GM10847 (cell line): ENCODE measurements around the gene LTK.

ENCODE experiments used
- POLR2A ChIP-seq: IDR thresholded peaks from 2 replicates; pipeline ENCODE4 v1.6.1; 2011; ENCODE audit not compliant: insufficient read length; ENCODE audit errors: extremely low read depth

Gene LTK

GRCh38 chr15:41510728-41511127 lies 2.9 kb downstream of the LTK start:
- no peak for TF ChIP-seq POLR2A

- TF ChIP-seq POLR2A, result no peak
Measured at GRCh38 chr15:41507820-41508290, 5.8 kb downstream of the LTK start.

- no peak for TF ChIP-seq POLR2A
Measured at GRCh38 chr15:41506796-41507341, 6.8 kb downstream of the LTK start.

DNA sequence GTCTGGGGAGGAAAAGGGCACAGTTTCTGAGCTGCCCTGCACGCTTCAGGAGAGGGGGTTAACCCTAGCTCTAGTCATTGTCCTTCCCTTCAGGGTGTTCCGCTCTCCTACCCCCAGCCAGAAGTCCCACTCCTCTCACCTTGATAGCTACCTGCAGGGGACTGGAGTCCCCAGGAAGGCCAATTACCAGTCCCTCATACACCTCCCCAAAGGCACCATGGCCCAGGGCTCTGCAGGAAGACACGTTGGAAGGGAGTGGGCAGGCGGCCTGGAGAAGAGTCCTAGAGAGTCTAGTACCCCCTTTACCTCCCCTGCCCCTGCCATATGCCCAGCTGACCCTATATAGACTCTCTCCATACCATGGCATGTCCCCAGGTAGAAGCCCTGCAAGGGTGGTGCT lies 7.9 kb downstream of the LTK start:
- no peak for TF ChIP-seq POLR2A

DNA sequence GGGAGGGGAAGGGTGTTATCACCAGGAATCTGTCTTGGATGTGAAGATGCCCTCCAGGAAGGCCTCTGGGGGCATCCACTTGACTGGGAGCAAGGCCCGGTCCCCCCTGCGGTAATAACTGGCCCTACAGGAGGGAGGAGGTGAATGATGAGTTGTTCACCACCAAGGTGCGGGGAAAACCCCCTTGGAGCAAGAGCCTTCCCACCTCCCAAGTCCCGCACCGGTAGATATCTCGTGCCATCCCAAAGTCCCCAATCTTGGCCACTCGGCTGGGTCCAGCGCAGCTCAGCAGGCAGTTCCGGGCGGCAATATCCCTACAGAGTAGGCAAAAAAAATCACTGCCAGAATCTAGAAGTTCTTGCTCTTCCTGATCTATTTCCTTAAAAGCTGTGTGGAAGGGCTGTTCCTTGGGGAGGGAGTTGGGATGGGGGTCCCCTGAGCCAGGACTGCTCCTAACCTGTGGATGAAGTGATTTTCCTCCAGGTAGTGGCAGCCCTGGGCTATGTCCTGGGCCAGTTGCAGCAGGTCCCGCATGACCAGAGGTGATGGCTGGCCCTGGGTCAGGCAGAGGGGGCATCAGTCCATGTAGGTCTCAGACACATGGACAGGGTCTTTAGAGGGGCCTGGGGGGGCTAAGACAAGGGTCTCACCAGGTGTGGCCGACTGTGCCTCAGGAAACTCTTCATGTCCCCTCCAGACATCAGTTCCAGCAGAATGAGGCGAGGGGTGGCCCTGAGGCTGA lies 8.7 kb downstream of the LTK start:
- no peak for TF ChIP-seq POLR2A

- no peak for TF ChIP-seq POLR2A
Measured at GRCh38 chr15:41503669-41504010, 10.0 kb downstream of the LTK start.

GRCh38 chr15:41502795-41503668 lies 10.6 kb downstream of the LTK start:
- no peak for TF ChIP-seq POLR2A

GRCh38 chr15:41501931-41502794 lies 11.5 kb downstream of the LTK start:
- TF ChIP-seq POLR2A, result no peak

DNA sequence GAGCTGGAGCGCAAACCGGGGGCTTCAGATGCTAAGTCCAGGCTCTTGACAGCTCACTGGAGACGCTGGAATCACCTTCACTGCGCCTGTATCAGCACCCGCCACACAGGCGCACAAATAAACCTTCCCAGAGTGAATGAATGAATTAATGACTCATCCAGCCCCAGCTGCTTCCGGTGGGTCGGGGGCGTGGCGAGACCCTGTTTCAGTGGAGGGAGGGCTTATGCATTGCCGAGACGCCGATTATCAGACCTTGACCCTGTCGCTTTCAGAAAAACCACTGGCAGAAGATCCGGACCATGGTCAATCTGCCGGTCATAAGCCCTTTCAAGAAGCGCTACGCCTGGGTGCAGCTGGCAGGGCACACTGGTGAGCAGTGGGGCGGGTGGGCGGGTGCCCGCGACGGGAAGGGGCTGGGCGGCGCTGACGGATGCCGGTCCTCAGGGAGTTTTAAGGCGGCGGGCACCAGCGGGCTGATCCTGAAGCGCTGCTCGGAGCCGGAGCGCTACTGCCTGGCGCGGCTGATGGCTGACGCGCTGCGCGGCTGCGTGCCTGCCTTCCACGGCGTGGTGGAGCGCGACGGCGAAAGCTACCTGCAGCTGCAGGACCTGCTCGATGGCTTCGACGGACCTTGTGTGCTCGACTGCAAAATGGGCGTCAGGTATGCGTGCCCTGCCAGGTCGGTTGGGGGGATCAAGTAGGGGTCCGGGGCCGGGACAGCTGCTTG lies 12.3 kb downstream of the LTK start:
- no peak for TF ChIP-seq POLR2A

GRCh38 chr15:41499109-41499851 lies 14.3 kb downstream of the LTK start:
- no peak for TF ChIP-seq POLR2A

DNA sequence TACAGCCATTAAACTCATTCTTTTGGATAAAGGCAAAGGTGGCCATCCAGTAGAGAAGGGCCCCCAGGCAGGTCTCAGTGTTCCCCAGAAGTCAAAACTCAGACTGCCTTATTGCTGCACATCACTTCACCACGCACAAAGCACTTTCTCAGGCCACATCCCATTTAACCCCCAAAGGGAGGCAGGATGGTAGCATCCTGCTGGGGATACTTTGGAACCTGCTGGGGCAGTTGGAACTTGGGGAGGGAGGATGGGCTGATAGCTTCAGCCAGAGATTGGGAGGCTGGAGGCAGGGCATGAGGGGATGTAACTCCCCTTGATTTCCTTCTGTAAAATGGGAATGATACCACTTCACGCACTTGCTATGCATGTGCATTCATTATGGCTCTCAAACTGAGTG lies 15.0 kb downstream of the LTK start:
- TF ChIP-seq POLR2A, result no peak

- TF ChIP-seq POLR2A, result no peak
Measured at GRCh38 chr15:41495736-41496599, 17.7 kb downstream of the LTK start.
